NCI-H128 (cell line): ENCODE measurements around the gene AMH.
"Not testable (repeated sequence)": the region's sequence is repeated elsewhere in the genome, so short reads cannot be mapped to it uniquely, and the experiment has no call there.

Source experiments
- DNase-seq: peaks from one replicate; lab custom pipeline; 2025; ENCODE audit not compliant: unreplicated experiment; lab: John Stamatoyannopoulos, UW

The AMH gene

GRCh38 chr19:2249010-2249866 is at the start of gene AMH:
Gene AMH (plus strand): TSS chr19:2249323. CDS start chr19:2249333, 10 bp downstream.
- no peak for DNase-seq

DNA sequence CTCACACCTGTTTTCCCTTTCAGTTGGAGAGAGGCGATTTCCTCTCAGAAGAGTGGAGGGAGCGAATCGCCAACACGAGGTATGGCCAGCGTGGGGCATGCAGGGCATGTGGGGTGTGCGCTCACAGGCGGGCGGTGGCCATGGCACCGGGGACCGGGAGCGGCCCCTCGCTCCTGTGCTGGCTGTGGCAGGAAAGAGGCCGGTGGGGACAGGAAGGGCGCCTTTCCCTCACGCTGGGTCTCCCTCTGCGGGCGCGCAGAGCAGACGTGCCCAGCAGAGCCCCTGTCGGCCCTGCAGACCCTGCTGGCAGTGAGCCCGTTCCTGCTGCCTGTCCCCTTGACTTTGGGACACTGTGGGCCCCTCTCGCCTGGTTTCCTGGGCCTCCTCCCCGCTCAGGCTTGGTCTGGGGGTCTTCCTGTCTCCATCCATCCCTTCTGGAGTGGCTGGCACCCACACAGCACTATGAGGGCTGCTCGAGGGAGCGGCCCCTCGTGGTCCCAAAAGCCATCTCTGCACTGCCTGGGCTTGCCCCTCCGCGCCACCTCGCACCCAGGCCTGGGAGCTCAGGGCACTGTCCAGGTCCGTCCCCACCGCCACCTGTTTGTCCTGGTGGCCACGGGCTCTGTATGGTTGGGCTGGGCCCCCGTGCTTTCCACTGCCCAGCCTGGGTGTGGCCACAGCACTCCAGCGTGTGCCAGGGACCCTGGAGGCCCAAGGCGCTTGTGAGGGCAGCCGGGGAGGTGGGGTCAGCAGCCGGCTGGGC is 49.1 kb upstream of the AMH start:
- DNase-seq: no peak

- not testable (repeated sequence) for DNase-seq
These were observed 48.4 kb upstream of the AMH start for GRCh38 chr19:2200624-2201294.

GRCh38 chr19:2201473-2202148 is 47.5 kb upstream of the AMH start:
- no peak for DNase-seq

DNA sequence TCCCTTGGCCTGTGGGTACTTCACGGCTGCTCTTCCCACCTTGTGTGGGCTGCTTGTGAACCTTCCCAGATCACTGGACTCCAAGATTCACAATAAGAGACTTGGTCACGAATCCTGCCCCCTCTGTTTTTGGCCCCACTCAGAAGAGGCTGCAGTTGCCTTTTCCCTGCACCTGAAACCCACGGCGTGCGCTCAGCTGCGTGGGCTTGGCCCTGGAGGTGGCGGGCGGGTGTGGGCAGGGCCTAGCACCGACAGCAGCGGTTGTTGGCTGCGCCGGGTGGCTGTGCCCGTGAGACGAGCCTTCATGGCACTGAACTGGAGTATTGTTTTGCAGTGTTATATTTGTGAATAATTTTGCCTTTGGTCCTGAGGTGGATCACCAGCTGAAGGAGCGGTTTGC is 46.8 kb upstream of the AMH start:
- DNase-seq: no peak

- no peak for DNase-seq
These were observed 42.1 kb upstream of the AMH start for GRCh38 chr19:2207008-2207407.

DNA sequence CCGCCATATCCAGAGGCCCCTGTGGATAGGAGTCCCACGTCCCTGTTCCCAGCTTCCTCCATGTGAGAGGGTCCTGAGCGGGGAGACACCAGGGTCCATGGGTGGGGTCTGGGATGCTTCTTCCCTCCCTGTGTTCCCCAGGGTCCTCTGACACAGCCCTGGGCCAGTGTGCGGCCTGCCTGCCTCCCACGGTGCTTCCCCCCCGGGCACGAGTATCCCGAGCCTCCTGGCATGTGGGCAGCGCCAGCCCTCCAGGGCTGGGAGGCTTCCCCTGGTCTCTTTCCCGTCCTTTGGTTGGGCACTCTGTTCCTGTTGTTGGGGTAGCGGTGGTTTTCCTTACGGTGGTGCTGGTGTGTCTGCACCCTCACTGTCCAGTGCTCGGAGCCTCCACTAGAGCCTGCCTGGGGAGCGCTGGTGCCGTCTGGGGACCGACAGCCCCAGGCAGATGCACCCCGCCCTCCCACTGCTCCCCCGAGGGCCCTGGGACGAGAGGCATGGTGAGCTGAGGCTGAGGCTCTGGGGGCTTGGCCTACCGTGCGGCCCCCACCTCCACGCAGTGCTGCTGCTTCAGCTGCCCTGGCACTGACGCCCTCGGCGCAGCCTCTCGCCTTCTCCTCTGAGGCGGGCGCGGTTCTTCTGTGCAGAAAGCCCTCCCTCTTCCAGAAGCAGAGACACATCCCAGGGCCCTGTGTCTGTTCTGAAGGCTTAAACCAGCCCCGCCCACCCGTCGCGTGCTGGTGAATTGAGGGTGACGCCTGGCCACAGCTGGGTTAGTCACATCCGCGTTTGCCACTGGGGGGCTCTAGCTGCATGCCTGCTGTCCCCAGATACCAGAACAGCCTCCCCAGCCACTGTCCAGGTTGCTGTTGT is 40.9 kb upstream of the AMH start:
- DNase-seq: no peak

- no peak for DNase-seq
These were observed 40.1 kb upstream of the AMH start for GRCh38 chr19:2208975-2209374.

DNA sequence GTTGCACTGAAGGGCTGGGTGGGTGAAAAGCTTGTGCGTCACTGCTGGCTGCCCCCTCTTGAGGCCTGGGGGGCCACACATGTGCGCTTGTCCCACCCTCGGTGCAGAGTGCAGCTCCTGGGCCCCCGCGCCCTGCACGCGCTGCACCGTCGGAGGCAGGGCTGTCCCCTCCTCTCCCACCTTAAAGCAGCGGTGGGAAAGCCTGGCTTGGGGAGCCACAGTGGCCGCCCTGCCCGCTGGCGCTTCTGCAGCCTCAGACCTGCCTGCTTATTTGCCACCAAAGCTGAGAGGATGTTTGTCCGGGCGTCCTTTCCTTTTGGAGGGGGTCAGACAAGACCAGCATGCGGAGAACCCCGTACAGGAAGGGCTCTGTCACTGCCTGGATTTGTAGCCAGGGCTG is 39.7 kb upstream of the AMH start:
- no peak for DNase-seq

DNA sequence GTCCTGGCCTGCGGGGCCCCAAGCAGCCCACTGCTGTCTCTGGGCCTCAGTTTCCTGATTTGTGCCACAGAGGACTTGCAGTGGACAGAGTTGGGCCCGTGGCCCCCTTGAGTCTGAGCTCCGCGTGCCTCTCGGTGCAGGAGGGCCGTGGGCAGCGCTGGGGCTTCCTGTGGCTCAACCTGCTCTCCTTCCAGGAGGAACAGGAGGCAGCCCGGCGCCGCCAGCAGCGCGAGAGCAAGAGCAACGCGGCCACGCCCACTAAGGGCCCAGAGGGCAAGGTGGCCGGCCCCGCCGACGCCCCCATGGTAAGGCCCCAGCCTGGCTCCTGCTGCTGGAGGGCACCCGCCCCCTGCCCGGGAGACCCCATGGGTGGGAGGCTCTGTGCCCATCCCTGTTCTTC is 38.9 kb upstream of the AMH start:
- DNase-seq: no peak

- DNase-seq: no peak
These were observed 38.0 kb upstream of the AMH start for GRCh38 chr19:2210987-2211740.

DNA sequence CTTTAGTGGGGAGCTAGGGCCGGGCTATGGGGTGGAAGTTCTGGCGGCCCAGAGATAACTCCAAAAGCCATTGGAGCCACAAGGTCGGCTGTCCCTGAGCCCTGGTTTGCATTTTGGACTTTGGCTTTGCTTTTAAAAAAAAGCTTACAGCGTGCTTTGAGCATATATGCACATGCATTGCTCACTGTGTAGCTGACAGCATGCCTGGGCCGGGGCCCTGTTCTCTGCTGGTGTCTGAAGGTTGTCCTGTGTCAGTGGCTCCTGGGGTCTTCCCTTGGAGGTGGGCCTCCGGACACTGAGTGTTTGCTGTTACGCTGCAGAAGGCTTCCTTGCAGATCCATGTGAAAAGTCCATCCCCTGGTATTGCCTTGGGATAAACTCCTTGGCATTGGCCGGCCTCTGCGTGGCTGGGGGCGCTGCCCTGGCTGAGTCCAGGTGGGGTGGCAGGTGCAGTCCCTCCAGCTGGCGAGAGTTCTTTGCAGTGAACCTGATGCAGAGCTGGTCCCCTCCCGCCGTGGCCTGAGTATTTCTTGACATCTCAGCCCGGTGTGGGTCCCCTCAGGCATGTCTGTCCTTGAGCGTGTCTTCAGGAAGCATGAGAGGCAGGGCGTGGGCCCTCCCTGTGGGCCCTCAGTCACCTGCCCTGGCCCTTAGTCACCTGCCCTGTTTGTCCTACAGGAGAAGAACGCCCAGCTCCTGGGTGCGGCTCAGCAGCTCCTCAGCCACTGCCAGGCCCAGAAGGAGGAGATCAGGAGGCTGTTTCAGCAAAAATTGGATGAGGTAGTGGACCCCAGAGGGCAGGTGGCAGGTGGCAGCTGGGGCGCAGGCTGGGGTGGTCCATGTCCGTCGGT is 36.0 kb upstream of the AMH start:
- DNase-seq: no peak

- no peak for DNase-seq
These were observed 35.3 kb upstream of the AMH start for GRCh38 chr19:2213799-2214198.

DNA sequence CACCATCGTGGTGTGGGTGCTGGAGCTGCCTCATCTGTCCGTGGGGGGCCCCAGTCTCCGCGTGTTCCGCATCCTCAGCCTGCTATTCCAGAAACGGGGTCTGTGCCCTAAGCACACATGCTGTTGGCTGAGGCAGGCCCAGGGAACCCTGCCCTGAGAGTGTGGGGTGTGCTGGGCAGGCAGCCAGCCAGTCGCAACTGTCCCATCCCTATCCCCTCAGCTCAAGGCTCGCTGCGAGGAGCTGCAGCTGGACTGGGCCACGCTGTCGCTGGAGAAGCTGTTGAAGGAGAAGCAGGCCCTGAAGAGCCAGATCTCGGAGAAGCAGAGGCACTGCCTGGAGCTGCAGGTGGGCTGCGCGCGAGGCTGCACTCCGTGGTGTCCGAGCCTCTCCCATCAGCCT is 34.9 kb upstream of the AMH start:
- DNase-seq: no peak

GRCh38 chr19:2215281-2215751 is 33.8 kb upstream of the AMH start:
- no peak for DNase-seq

- DNase-seq: no peak
These were observed 32.5 kb upstream of the AMH start for GRCh38 chr19:2216361-2217225.

DNA sequence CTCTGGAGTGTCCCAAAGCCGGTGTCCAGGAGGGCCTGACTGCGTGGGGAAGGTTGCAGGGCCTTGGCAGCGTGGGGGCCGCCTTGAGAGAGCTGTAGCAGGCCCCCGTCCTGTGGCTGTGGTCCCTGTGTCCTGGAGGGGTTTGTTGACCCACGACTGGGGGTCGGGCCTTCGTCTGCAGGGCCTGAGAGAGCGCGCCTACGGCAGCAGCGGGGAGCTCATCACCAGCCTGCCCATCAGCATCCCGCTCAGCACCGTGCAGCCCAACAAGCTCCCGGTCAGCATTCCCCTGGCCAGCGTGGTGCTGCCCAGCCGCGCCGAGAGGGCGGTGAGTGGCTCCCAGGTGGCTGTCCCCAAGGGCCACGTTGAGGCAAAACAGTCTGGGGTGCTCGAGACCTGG is 31.5 kb upstream of the AMH start:
- no peak for DNase-seq

DNA sequence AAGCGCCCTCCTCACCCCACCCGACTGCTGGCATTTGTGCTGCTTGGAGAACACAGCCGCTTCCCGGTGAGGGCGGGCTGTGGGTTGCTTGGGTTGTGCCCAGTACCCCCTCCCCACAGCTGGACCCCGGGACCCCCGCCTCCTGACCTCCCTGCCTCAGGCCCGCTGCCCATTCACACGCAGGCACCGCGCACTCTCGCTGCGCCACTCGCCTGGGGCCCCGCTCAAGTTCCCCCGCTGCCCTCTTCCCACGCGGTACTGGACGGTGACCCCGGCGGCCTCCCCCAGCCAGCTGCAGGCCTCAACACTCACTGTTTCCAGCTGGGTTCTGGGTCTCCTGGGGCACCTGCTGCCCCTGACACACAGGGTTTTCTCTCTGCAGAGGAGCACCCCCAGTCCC is 29.4 kb upstream of the AMH start:
- no peak for DNase-seq
